Lower lobe of right lung (tissue), 2 donors: ENCODE results near the gene DUSP22. TPM values are rescaled to one million over a fixed set of nuclear protein-coding genes. Genes with fewer than 3 reads are reported as not detected.

Experiments
- ATAC-seq, 2 donors: fragments of 200-7000 bp; cut with Tn5 transposase; one replicate each; pipeline ENCODE4 v1.9.1; 2020 to 2022; ENCODE audit warnings: mild to moderate bottlenecking in 2 of 2, moderate library complexity in 2 of 2
- DNase-seq: peaks from one replicate; pipeline ENCODE4 v3.0.0-alpha.2; 2020
- H3K27ac ChIP-seq: fragments of 200-600 bp; one replicate; pipeline ENCODE4 v1.8.0; 2022
- H3K27me3 ChIP-seq: fragments of 200-600 bp; one replicate; pipeline ENCODE4 v1.8.0; 2022; ENCODE audit warnings: low read depth
- H3K36me3 ChIP-seq: fragments of 200-600 bp; one replicate; pipeline ENCODE4 v1.8.0; 2022; ENCODE audit warnings: mild to moderate bottlenecking
- H3K4me1 ChIP-seq: fragments of 200-600 bp; one replicate; pipeline ENCODE4 v1.8.0; 2022
- H3K4me3 ChIP-seq: fragments of 200-600 bp; one replicate; pipeline ENCODE4 v1.8.0; 2022; ENCODE audit warnings: mild to moderate bottlenecking
- H3K9me3 ChIP-seq: fragments of 200-600 bp; one replicate; pipeline ENCODE4 v1.8.0; 2022
- intact Hi-C: fragments of 100-400 bp; cut with DNase I; formaldehyde crosslinking; loops from one replicate; pipeline ENCODE4 v1.11.0; 2022
- total RNA-seq: library from RNA; stranded (reverse); fragmentation: NEBNext Ultra II Directional; extraction: Animal tissue kit (Norgen Biotek cat#: 25700); gene quantifications from one replicate; pipeline ENCODE4 v1.2.1, GENCODE V29; 2021
- TF ChIP-seq, protein P1 (sequence below): fragments of 200-600 bp; IDR thresholded peaks from one replicate; pipeline ENCODE4 v1.8.0; 2022; ENCODE audit warnings: antibody characterized with exemption, mild to moderate bottlenecking
- donor health status: DM: no; HTN: yes; CAD: no; lungs with severe emphysema.

Gene DUSP22
- total RNA-seq, 1 donor from 2014 or later: 66.4 TPM

DNA sequence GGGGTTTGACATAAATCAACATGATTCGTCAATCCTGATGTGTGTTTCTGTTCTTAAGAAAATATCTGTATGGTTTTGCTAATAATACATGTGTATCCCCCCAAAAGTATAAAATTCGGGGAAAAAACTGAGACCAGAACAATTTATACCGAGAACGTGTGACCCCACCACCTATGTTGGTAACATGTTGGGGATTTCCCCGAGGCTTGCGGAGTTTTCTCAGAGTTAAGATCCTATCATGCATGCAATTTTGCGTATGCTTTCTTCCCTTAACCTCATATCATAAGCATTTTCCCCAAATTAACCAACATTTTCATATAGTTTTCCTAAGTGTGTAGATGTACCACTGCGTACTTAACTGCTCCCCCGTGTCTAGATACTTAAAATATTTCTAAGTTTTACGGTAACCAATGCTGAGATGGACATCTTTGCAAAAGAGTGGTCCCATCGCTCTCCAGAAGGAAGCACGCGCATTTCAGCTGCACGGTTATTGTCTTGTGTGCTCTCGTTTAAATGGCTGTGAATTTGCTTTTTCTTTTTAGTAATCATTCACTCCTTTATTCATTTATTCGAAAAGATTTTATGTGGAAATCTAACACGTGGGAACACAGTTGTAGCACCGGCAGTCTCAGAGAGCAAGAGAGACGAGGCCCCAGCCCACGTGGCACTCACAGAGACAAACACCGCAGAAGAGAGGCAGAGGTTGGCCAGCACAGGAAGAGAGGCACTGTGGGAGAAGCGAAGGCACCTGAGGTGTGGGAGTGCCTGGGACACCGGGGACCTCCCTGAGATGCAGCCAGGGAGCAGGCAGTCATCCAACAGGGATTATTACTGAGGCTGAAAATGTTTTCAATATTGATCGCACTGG lies 86.0 kb downstream of the DUSP22 start:
- Histone ChIP-seq H3K9me3 (no peaks in the 10 kb centered on the region), H3K4me3 (no peak overlapping the region), H3K36me3 (no peaks in the 10 kb centered on the region), H3K27ac (no peak overlapping the region), H3K4me1 (peaks cover 16% of the 10 kb centered on the region), H3K27me3 (peaks cover 24% of the 10 kb centered on the region)
- TF ChIP-seq, protein P1, sequence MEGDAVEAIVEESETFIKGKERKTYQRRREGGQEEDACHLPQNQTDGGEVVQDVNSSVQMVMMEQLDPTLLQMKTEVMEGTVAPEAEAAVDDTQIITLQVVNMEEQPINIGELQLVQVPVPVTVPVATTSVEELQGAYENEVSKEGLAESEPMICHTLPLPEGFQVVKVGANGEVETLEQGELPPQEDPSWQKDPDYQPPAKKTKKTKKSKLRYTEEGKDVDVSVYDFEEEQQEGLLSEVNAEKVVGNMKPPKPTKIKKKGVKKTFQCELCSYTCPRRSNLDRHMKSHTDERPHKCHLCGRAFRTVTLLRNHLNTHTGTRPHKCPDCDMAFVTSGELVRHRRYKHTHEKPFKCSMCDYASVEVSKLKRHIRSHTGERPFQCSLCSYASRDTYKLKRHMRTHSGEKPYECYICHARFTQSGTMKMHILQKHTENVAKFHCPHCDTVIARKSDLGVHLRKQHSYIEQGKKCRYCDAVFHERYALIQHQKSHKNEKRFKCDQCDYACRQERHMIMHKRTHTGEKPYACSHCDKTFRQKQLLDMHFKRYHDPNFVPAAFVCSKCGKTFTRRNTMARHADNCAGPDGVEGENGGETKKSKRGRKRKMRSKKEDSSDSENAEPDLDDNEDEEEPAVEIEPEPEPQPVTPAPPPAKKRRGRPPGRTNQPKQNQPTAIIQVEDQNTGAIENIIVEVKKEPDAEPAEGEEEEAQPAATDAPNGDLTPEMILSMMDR: no peak
- intact Hi-C loops: no loop called here
- no peak for ATAC-seq
- no peak for DNase-seq

DNA sequence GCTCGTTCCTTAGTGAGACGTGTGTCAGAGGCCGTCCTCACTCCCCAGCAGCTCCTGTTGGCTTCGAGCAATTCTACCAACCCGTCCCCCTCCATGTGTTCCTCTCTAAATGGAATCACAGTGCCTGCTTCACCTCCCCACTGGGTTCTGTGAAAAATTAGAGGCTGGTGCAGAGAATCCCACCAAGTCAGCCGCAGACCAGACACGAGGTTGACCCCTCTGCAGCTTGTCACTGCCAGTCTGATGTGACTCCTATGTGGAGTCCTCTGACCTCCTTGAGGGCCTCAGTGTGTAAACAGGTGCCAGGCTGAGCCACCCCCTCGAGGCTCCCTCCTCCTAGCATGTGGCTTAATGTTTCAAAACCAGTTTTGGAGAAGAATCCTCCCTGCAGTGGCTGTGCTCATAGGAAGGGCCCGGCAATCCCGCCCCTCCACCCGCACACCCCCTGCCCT lies 86.7 kb downstream of the DUSP22 start:
- peak in 1 of 2 donors; percentile 34 for ATAC-seq
- no peak for DNase-seq
- no peak overlapping the region for H3K4me3 ChIP-seq
- intact Hi-C loops: no loop called here
- peaks cover 10% of the 10 kb centered on the region for H3K4me1 ChIP-seq
- no peak overlapping the region for H3K27ac ChIP-seq
- H3K36me3 ChIP-seq: no peaks in the 10 kb centered on the region
- TF ChIP-seq, protein P1: no peak
- no peaks in the 10 kb centered on the region for H3K9me3 ChIP-seq
- H3K27me3 ChIP-seq: peaks cover 22% of the 10 kb centered on the region

DNA sequence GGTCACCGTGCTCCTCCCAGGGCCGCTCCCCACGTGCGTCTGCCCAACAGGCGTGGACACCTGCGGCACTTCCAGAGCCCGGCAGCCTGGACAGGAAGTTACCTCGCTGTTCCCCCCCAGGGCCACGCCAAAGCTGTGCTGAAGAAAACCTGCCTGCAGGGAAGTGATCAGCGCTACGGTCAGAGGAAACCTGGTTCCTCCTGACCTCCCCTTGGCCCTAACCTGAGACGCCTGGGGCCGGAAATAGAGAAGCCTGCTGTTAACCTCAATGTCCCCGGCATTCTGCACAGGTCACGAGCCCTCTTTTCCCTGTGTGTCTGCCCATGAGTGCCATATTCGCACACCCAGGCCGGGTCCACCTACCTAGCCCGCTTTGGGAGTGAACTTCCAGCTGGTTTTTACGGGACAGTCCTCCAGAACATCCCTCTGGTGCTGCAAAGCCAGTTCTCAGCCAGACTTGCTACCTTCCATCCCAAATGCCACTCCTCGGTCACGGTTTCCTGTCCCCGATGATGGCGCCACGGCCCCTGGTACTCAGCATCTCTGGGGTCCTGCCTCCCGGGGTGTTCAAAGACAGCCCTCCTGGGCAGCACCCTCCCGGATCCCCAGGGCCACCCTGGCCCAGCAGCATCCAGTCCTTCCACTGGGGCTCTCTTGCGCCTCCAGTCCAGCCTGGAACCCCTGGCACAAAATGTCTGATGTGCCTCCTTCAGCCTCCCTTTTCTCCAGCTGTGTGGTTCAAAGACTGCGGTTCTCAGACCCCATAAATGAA lies 87.3 kb downstream of the DUSP22 start:
- intact Hi-C loops: no loop called here
- no peak for DNase-seq

DNA sequence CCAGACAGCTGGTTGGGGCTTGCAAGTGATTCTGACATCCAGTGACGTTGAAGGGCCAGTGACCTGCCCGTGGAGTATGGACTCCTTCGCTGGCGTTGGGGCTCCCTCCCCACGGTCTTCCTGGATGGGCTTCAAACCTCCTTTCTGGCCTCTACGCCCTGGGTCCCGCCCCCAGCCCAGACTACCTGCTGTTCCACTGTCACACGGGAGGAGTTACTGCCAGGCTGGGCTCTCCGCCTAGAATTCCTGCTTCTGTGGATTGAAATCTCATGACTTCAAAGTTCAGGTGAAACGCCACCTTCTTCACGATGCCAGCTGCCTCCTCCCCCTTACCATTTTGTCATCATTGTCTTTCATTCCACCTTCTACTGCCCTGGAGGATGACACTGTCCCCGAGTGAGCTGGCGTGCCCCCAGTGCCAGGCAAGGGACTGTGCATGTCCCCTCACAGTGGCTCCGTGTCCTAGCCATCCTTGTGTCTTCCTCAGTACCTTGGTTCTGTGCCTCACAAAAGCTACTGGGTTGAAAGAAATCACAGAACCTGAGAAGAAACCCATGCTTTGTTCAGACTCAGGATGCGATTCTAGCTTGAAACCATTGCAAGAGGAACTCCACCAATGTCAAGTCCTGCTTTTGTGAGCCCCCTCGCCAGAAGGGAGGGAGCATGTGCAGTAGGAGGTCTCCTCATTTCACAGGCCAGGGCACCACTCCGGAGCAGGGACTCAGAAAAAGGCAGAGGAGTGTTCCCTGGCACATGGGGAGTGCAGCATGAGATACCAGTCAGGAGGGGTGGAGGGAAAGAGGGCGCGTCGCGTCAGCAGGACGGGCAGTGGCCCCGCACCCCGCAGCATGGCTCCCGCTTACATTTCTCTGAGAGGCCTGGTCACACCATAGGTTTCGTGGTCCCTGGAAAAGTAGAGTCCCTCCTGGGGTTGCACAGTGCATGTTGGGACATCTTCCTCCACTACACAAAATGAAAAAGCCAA lies 88.2 kb downstream of the DUSP22 start:
- H3K27me3 ChIP-seq: peaks cover 17% of the 10 kb centered on the region
- no peaks in the 10 kb centered on the region for H3K4me1 ChIP-seq
- H3K4me3 ChIP-seq: no peak overlapping the region
- ATAC-seq (peak in 1 of 2 donors; percentile 20), DNase-seq (no peak)
- TF ChIP-seq, protein P1: no peak
- no peaks in the 10 kb centered on the region for H3K9me3 ChIP-seq
- H3K27ac ChIP-seq: no peak overlapping the region
- intact Hi-C loops: no loop called here
- no peaks in the 10 kb centered on the region for H3K36me3 ChIP-seq

More for the DNA sequence above, 87.3 kb downstream of the DUSP22 start:
- peak; percentile 6 to 49 for ATAC-seq
- TF ChIP-seq, protein P1: no peak
- Histone ChIP-seq H3K36me3 (no peaks in the 10 kb centered on the region), H3K4me3 (no peak overlapping the region), H3K4me1 (peaks cover 3% of the 10 kb centered on the region), H3K9me3 (no peaks in the 10 kb centered on the region), H3K27me3 (peaks cover 22% of the 10 kb centered on the region), H3K27ac (no peak overlapping the region)
